Measurements from ENCODE around the gene GAA.

Gene GAA

GRCh38 chr17:80104321-80104955 lies 3.1 kb downstream of the GAA start:
- Mint-ChIP-seq H3K27ac (peak overlapping the region in 2 of 3 experiments; percentile 51 to 60), H3K27me3 (ENCODE audit: low read depth) (peaks cover 10% of the 10 kb centered on the region), H3K4me3 (peak overlapping the region; percentile 56 to 65 (median 58)), H3K9me3 (no peaks in the 10 kb centered on the region), H3K36me3 (ENCODE audit: low read depth) (no peaks in the 10 kb centered on the region), H3K4me1 (peaks cover 27% of the 10 kb centered on the region)
- no peak for TF ChIP-seq CTCF (IDR thresholded peaks at IDR 0.05; ENCODE audit: unreplicated experiment in 3 of 3)

- H3K27ac Mint-ChIP-seq, result no peak overlapping the region
- no peak for TF ChIP-seq CTCF (IDR thresholded peaks at IDR 0.05; ENCODE audit: unreplicated experiment in 3 of 3)
- no peaks in the 10 kb centered on the region for H3K36me3 Mint-ChIP-seq (ENCODE audit: low read depth)
- H3K4me3 Mint-ChIP-seq, result no peak overlapping the region
- H3K27me3 Mint-ChIP-seq (ENCODE audit: low read depth), result peaks cover 10% of the 10 kb centered on the region
- H3K9me3 Mint-ChIP-seq, result no peaks in the 10 kb centered on the region
- H3K4me1 Mint-ChIP-seq, result peaks cover 27% of the 10 kb centered on the region
Measured at GRCh38 chr17:80104956-80105375, 3.6 kb downstream of the GAA start.

GRCh38 chr17:80105762-80106161 lies 4.4 kb downstream of the GAA start:
- no peak for TF ChIP-seq CTCF (IDR thresholded peaks at IDR 0.05; ENCODE audit: unreplicated experiment in 3 of 3)
- Mint-ChIP-seq H3K27ac (peak overlapping the region in 2 of 3 experiments; percentile 31 to 36), H3K27me3 (ENCODE audit: low read depth) (peaks cover 10% of the 10 kb centered on the region), H3K4me3 (peak overlapping the region; percentile 19 to 41 (median 28)), H3K4me1 (peaks cover 25% of the 10 kb centered on the region), H3K36me3 (ENCODE audit: low read depth) (no peaks in the 10 kb centered on the region), H3K9me3 (no peaks in the 10 kb centered on the region)

- Mint-ChIP-seq H3K27me3 (ENCODE audit: low read depth) (peaks cover 10% of the 10 kb centered on the region), H3K36me3 (ENCODE audit: low read depth) (no peaks in the 10 kb centered on the region), H3K4me3 (peak overlapping the region; percentile 19 to 41 (median 28)), H3K4me1 (peaks cover 22% of the 10 kb centered on the region), H3K9me3 (no peaks in the 10 kb centered on the region), H3K27ac (peak overlapping the region in 2 of 3 experiments; percentile 31 to 36)
- no peak for TF ChIP-seq CTCF (IDR thresholded peaks at IDR 0.05; ENCODE audit: unreplicated experiment in 3 of 3)
Measured at GRCh38 chr17:80106176-80106575, 4.8 kb downstream of the GAA start.

GRCh38 chr17:80106751-80107150 lies 5.4 kb downstream of the GAA start:
- no peak overlapping the region for H3K27ac Mint-ChIP-seq
- H3K4me1 Mint-ChIP-seq, result peaks cover 22% of the 10 kb centered on the region
- H3K36me3 Mint-ChIP-seq (ENCODE audit: low read depth), result no peaks in the 10 kb centered on the region
- no peaks in the 10 kb centered on the region for H3K9me3 Mint-ChIP-seq
- peaks cover 10% of the 10 kb centered on the region for H3K27me3 Mint-ChIP-seq (ENCODE audit: low read depth)
- no peak for TF ChIP-seq CTCF (IDR thresholded peaks at IDR 0.05; ENCODE audit: unreplicated experiment in 3 of 3)
- H3K4me3 Mint-ChIP-seq, result no peak overlapping the region
